BLaER1 (cell line): ENCODE data around the gene MXD4.

Experiments
- H3K27ac ChIP-seq: shearing (Covaris generic); formaldehyde crosslinking; 2 replicates; pipeline ENCODE4 v1.8.1; 2022
- H3K27me3 ChIP-seq: shearing (Covaris generic); formaldehyde crosslinking; 2 replicates; pipeline ENCODE4 v1.8.1; 2022
- H3K36me3 ChIP-seq: shearing (Covaris generic); formaldehyde crosslinking; 2 replicates; pipeline ENCODE4 v1.8.1; 2022
- H3K4me1 ChIP-seq: shearing (Covaris generic); formaldehyde crosslinking; 2 replicates; pipeline ENCODE4 v1.8.1; 2022
- H3K4me2 ChIP-seq: shearing (Covaris generic); formaldehyde crosslinking; 2 replicates; pipeline ENCODE4 v1.8.1; 2022
- H3K4me3 ChIP-seq: shearing (Covaris generic); formaldehyde crosslinking; 2 replicates; pipeline ENCODE4 v1.8.1; 2022
- H3K9ac ChIP-seq: shearing (Covaris generic); formaldehyde crosslinking; 2 replicates; pipeline ENCODE4 v1.8.1; 2022
- H3K9me3 ChIP-seq: shearing (Covaris generic); formaldehyde crosslinking; 2 replicates; pipeline ENCODE4 v1.8.1; 2022
- H4K20me1 ChIP-seq: shearing (Covaris generic); formaldehyde crosslinking; 2 replicates; pipeline ENCODE4 v1.8.1; 2022
- Cebpa-rat ChIP-seq: shearing (Covaris generic); IDR thresholded peaks from 2 replicates; pipeline ENCODE4 v1.8.1; 2022

Gene MXD4

GRCh38 chr4:2285613-2286381 lies 23.9 kb upstream of the MXD4 start:
- H3K9me3 ChIP-seq, result no peaks in the 10 kb centered on the region
- no peak overlapping the region for H3K4me3 ChIP-seq
- no peak overlapping the region for H3K9ac ChIP-seq
- TF ChIP-seq Cebpa-rat, result no peak
- no peaks in the 10 kb centered on the region for H3K36me3 ChIP-seq
- peak overlapping the region; percentile 31 for H3K4me2 ChIP-seq
- H3K4me1 ChIP-seq, result peaks cover 60% of the 10 kb centered on the region
- no peaks in the 10 kb centered on the region for H4K20me1 ChIP-seq
- H3K27me3 ChIP-seq, result no peaks in the 10 kb centered on the region
- H3K27ac ChIP-seq, result 0 out of 2 replicates have a peak overlapping the region, but pooled peaks have one; percentile 30

GRCh38 chr4:2284934-2285612 lies 23.2 kb upstream of the MXD4 start:
- Histone ChIP-seq H3K36me3 (no peaks in the 10 kb centered on the region), H3K4me2 (peak overlapping the region; percentile 31), H4K20me1 (no peaks in the 10 kb centered on the region), H3K9me3 (no peaks in the 10 kb centered on the region), H3K4me3 (no peak overlapping the region), H3K9ac (no peak overlapping the region), H3K27ac (0 out of 2 replicates have a peak overlapping the region, but pooled peaks have one; percentile 30), H3K27me3 (no peaks in the 10 kb centered on the region), H3K4me1 (peaks cover 60% of the 10 kb centered on the region)
- no peak for TF ChIP-seq Cebpa-rat

- H3K27ac ChIP-seq, result no peak overlapping the region
- no peak overlapping the region for H3K4me2 ChIP-seq
- H4K20me1 ChIP-seq, result no peaks in the 10 kb centered on the region
- H3K4me1 ChIP-seq, result peaks cover 60% of the 10 kb centered on the region
- no peaks in the 10 kb centered on the region for H3K27me3 ChIP-seq
- no peaks in the 10 kb centered on the region for H3K36me3 ChIP-seq
- H3K4me3 ChIP-seq, result no peak overlapping the region
- no peak for TF ChIP-seq Cebpa-rat
- H3K9ac ChIP-seq, result no peak overlapping the region
- H3K9me3 ChIP-seq, result no peaks in the 10 kb centered on the region
These were observed 22.4 kb upstream of the MXD4 start for GRCh38 chr4:2284161-2284933.

GRCh38 chr4:2283199-2283711 lies 21.3 kb upstream of the MXD4 start:
- H3K4me2 ChIP-seq, result no peak overlapping the region
- no peak overlapping the region for H3K9ac ChIP-seq
- H3K4me1 ChIP-seq, result peaks cover 53% of the 10 kb centered on the region
- H4K20me1 ChIP-seq, result no peaks in the 10 kb centered on the region
- no peaks in the 10 kb centered on the region for H3K27me3 ChIP-seq
- H3K27ac ChIP-seq, result no peak overlapping the region
- H3K36me3 ChIP-seq, result no peaks in the 10 kb centered on the region
- no peaks in the 10 kb centered on the region for H3K9me3 ChIP-seq
- no peak for TF ChIP-seq Cebpa-rat
- no peak overlapping the region for H3K4me3 ChIP-seq

- no peaks in the 10 kb centered on the region for H3K27me3 ChIP-seq
- TF ChIP-seq Cebpa-rat, result no peak
- H3K9me3 ChIP-seq, result no peaks in the 10 kb centered on the region
- no peaks in the 10 kb centered on the region for H4K20me1 ChIP-seq
- peak overlapping the region; percentile 51 for H3K9ac ChIP-seq
- peaks cover 52% of the 10 kb centered on the region for H3K4me1 ChIP-seq
- no peak overlapping the region; the same call in 1 of the 2 replicates for H3K4me3 ChIP-seq
- peak overlapping the region; percentile 82 for H3K27ac ChIP-seq
- H3K4me2 ChIP-seq, result peak overlapping the region; percentile 80
- H3K36me3 ChIP-seq, result no peaks in the 10 kb centered on the region
These were observed 19.9 kb upstream of the MXD4 start for GRCh38 chr4:2281575-2282343.

GRCh38 chr4:2280531-2281300 lies 18.8 kb upstream of the MXD4 start:
- Histone ChIP-seq H3K9ac (no peak overlapping the region; the same call in 1 of the 2 replicates), H3K4me3 (no peak overlapping the region)

GRCh38 chr4:2277956-2278355 lies 16.0 kb upstream of the MXD4 start:
- H3K4me1 ChIP-seq, result peaks cover 51% of the 10 kb centered on the region
- no peak overlapping the region for H3K9ac ChIP-seq
- no peak overlapping the region for H3K27ac ChIP-seq
- no peaks in the 10 kb centered on the region for H3K9me3 ChIP-seq
- no peak overlapping the region for H3K4me2 ChIP-seq
- no peak overlapping the region for H3K4me3 ChIP-seq
- no peaks in the 10 kb centered on the region for H3K27me3 ChIP-seq
- TF ChIP-seq Cebpa-rat, result no peak
- no peaks in the 10 kb centered on the region for H4K20me1 ChIP-seq
- no peaks in the 10 kb centered on the region for H3K36me3 ChIP-seq

More at GRCh38 chr4:2280531-2281300, 18.8 kb upstream of the MXD4 start:
- Histone ChIP-seq H3K4me1 (peaks cover 53% of the 10 kb centered on the region), H3K9me3 (no peaks in the 10 kb centered on the region), H3K27me3 (no peaks in the 10 kb centered on the region), H3K4me2 (peak overlapping the region; percentile 80), H3K27ac (peak overlapping the region; percentile 82), H3K36me3 (no peaks in the 10 kb centered on the region), H4K20me1 (no peaks in the 10 kb centered on the region)
- no peak for TF ChIP-seq Cebpa-rat

GRCh38 chr4:2276581-2277325 lies 14.8 kb upstream of the MXD4 start:
- H3K9me3 ChIP-seq, result no peaks in the 10 kb centered on the region
- H4K20me1 ChIP-seq, result no peaks in the 10 kb centered on the region
- no peak for TF ChIP-seq Cebpa-rat
- H3K9ac ChIP-seq, result no peak overlapping the region
- no peaks in the 10 kb centered on the region for H3K27me3 ChIP-seq
- H3K4me3 ChIP-seq, result no peak overlapping the region
- no peak overlapping the region for H3K27ac ChIP-seq
- no peaks in the 10 kb centered on the region for H3K36me3 ChIP-seq
- H3K4me2 ChIP-seq, result no peak overlapping the region
- peaks cover 48% of the 10 kb centered on the region for H3K4me1 ChIP-seq
